SK-N-SH treated with all-trans-retinoic acid at 6 μM for 48 hours (cell line): ENCODE data around the gene PRMT3.

Source experiments
- ATAC-seq: fragments of 200-7000 bp; cut with Tn5 transposase; 3 replicates; pipeline ENCODE4 v1.9.1; 2020; ENCODE audit warnings: mild to moderate bottlenecking, moderate library complexity
- ARNTL ChIP-seq: fragments of 450-650 bp; formaldehyde crosslinking; IDR thresholded peaks from 2 replicates; pipeline ENCODE4 v1.5.0; 2020; ENCODE audit warnings: low read depth, mild to moderate bottlenecking, moderate library complexity, borderline replicate concordance
- BACH2 ChIP-seq: fragments of 250-450 bp; sonication (Bioruptor Pico); IDR thresholded peaks from 2 replicates; pipeline ENCODE4 v1.9.0; 2021; ENCODE audit warnings: mild to moderate bottlenecking, borderline replicate concordance
- CSDC2 ChIP-seq: fragments of 250-450 bp; sonication (Bioruptor Pico); IDR thresholded peaks from 2 replicates; pipeline ENCODE4 v1.5.0; 2020; ENCODE audit warnings: mild to moderate bottlenecking, moderate library complexity
- ESRRG ChIP-seq: fragments of 250-450 bp; sonication (Bioruptor Pico); IDR thresholded peaks from 2 replicates; pipeline ENCODE4 v1.6.1; 2021; ENCODE audit warnings: mild to moderate bottlenecking
- GLIS3 ChIP-seq: fragments of 250-450 bp; sonication (Bioruptor Pico); IDR thresholded peaks from 2 replicates; pipeline ENCODE4 v1.5.0; 2020; ENCODE audit warnings: mild to moderate bottlenecking, moderate library complexity
- ISL1 ChIP-seq: fragments of 250-450 bp; sonication (Bioruptor Pico); IDR thresholded peaks from 2 replicates; pipeline ENCODE4 v2.1.2; 2022; ENCODE audit warnings: mild to moderate bottlenecking, moderate library complexity
- OSR1 ChIP-seq: fragments of 250-450 bp; sonication (Bioruptor Pico); IDR thresholded peaks from 2 replicates; pipeline ENCODE4 v1.8.0; 2022; ENCODE audit warnings: moderate library complexity, mild to moderate bottlenecking, inconsistent platforms
- PPARA ChIP-seq: fragments of 250-450 bp; sonication (Bioruptor Pico); IDR thresholded peaks from 2 replicates; pipeline ENCODE4 v1.5.0; 2020; ENCODE audit warnings: mild to moderate bottlenecking, borderline replicate concordance
- RARB ChIP-seq: fragments of 250-450 bp; sonication (Bioruptor Pico); IDR thresholded peaks from 2 replicates; pipeline ENCODE4 v1.8.0; 2021; ENCODE audit warnings: mild to moderate bottlenecking, moderate library complexity
- SNAI2 ChIP-seq: fragments of 250-450 bp; sonication (Bioruptor Pico); IDR thresholded peaks from 2 replicates; pipeline ENCODE4 v1.5.0; 2020; ENCODE audit warnings: mild to moderate bottlenecking, moderate library complexity
- TCF4 ChIP-seq: fragments of 250-450 bp; sonication (Bioruptor Pico); IDR thresholded peaks from 2 replicates; pipeline ENCODE4 v1.8.0; 2021; ENCODE audit warnings: mild to moderate bottlenecking, moderate library complexity, borderline replicate concordance
- TOX ChIP-seq: fragments of 250-450 bp; sonication (Bioruptor Pico); IDR thresholded peaks from 2 replicates; pipeline ENCODE4 v1.8.0; 2021; ENCODE audit warnings: mild to moderate bottlenecking, moderate library complexity, borderline replicate concordance
- ZC3H10 ChIP-seq: fragments of 250-450 bp; sonication (Bioruptor Pico); IDR thresholded peaks from 2 replicates; pipeline ENCODE4 v1.5.1; 2021; ENCODE audit warnings: mild to moderate bottlenecking, moderate library complexity
- ZFP3 ChIP-seq: fragments of 250-450 bp; sonication (Bioruptor Pico); IDR thresholded peaks from 2 replicates; pipeline ENCODE4 v1.5.0; 2020; ENCODE audit warnings: mild to moderate bottlenecking, moderate library complexity
- ZFP30 ChIP-seq: fragments of 450-650 bp; formaldehyde crosslinking; IDR thresholded peaks from 2 replicates; pipeline ENCODE4 v1.5.0; 2022; ENCODE audit warnings: mild to moderate bottlenecking, moderate library complexity
- ZNF565 ChIP-seq: fragments of 450-650 bp; formaldehyde crosslinking; conservative IDR thresholded peaks from 2 replicates; pipeline ENCODE4 v1.5.0; 2020; ENCODE audit warnings: low read depth, mild to moderate bottlenecking, moderate library complexity
- ZNF70 ChIP-seq: fragments of 450-650 bp; formaldehyde crosslinking; IDR thresholded peaks from 2 replicates; pipeline ENCODE4 v1.5.0; 2020; ENCODE audit warnings: mild to moderate bottlenecking, moderate library complexity
- ZNF8 ChIP-seq: fragments of 450-650 bp; formaldehyde crosslinking; IDR thresholded peaks from 2 replicates; pipeline ENCODE4 v1.5.0; 2020; ENCODE audit warnings: mild to moderate bottlenecking, moderate library complexity
- TF ChIP-seq, protein P1 (sequence below): fragments of 250-450 bp; sonication (Bioruptor Pico); IDR thresholded peaks from 2 replicates; pipeline ENCODE4 v1.8.0; 2020; ENCODE audit warnings: mild to moderate bottlenecking, moderate library complexity, borderline replicate concordance
- TF ChIP-seq, protein P2 (sequence below): fragments of 250-450 bp; sonication (Bioruptor Pico); IDR thresholded peaks from 2 replicates; pipeline ENCODE4 v1.5.1; 2021; ENCODE audit warnings: mild to moderate bottlenecking, moderate library complexity
- TF ChIP-seq, protein P3 (sequence below): fragments of 250-450 bp; sonication (Bioruptor Pico); IDR thresholded peaks from 2 replicates; pipeline ENCODE4 v1.8.0; 2021; ENCODE audit warnings: low read depth, mild to moderate bottlenecking, moderate library complexity, borderline replicate concordance
- TF ChIP-seq, protein P4 (sequence below): fragments of 250-450 bp; sonication (Bioruptor Pico); IDR thresholded peaks from 2 replicates; pipeline ENCODE4 v1.5.0; 2020; ENCODE audit warnings: mild to moderate bottlenecking, moderate library complexity
- TF ChIP-seq, protein P5 (sequence below): fragments of 250-450 bp; sonication (Bioruptor Pico); IDR thresholded peaks from 2 replicates; pipeline ENCODE4 v1.5.1; 2020; ENCODE audit warnings: low read depth, mild to moderate bottlenecking, moderate library complexity

The PRMT3 gene

DNA sequence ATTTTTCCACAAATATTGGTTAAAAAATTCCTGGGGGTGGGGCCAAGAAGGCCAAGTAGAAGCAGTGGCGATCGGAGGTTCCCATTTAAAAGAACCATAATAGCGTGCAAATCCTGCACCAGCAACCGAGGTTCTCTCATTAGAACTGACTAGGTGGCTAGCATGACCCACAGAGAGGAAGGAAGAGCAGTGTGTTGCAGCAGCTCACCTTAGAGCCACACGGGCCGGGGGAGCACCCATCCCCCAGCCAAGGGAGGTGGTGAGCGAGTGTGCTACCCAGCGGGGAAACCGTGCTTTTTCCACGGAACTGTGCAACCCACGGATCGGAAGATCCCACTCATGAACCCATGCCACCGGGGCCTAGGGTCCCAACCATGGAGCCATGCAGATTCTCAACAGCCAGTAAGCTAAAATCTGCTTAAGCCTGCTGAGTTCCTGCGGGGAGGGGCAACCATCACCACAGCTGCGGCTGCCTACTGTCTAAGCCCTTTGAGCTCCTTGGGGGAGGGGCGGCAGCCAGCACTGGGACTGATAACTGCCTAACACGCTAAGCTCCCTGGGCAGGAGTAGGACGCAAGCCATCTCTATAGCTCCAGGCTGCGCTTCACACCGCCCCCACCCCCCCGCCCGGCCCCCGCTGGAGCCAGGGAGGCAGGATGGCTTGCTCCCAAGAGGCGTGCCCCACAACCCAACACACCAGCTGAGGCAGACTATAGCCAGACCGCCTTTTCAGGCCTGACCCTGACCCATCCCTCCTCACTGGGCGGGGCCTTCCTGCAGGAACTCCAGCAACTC, 45.0 kb upstream of the PRMT3 start:
- TF ChIP-seq, protein P1, sequence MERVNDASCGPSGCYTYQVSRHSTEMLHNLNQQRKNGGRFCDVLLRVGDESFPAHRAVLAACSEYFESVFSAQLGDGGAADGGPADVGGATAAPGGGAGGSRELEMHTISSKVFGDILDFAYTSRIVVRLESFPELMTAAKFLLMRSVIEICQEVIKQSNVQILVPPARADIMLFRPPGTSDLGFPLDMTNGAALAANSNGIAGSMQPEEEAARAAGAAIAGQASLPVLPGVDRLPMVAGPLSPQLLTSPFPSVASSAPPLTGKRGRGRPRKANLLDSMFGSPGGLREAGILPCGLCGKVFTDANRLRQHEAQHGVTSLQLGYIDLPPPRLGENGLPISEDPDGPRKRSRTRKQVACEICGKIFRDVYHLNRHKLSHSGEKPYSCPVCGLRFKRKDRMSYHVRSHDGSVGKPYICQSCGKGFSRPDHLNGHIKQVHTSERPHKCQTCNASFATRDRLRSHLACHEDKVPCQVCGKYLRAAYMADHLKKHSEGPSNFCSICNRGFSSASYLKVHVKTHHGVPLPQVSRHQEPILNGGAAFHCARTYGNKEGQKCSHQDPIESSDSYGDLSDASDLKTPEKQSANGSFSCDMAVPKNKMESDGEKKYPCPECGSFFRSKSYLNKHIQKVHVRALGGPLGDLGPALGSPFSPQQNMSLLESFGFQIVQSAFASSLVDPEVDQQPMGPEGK (CRISPR knock-in tag), result no peak
- no peak for TF ChIP-seq SNAI2
- no peak for TF ChIP-seq ZFP3 (CRISPR knock-in tag)
- TF ChIP-seq PPARA (CRISPR knock-in tag), result no peak
- no peak for TF ChIP-seq OSR1 (CRISPR knock-in tag)
- TF ChIP-seq, protein P2, sequence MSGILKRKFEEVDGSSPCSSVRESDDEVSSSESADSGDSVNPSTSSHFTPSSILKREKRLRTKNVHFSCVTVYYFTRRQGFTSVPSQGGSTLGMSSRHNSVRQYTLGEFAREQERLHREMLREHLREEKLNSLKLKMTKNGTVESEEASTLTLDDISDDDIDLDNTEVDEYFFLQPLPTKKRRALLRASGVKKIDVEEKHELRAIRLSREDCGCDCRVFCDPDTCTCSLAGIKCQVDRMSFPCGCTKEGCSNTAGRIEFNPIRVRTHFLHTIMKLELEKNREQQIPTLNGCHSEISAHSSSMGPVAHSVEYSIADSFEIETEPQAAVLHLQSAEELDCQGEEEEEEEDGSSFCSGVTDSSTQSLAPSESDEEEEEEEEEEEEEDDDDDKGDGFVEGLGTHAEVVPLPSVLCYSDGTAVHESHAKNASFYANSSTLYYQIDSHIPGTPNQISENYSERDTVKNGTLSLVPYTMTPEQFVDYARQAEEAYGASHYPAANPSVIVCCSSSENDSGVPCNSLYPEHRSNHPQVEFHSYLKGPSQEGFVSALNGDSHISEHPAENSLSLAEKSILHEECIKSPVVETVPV (CRISPR knock-in tag), result no peak
- TF ChIP-seq, protein P3, sequence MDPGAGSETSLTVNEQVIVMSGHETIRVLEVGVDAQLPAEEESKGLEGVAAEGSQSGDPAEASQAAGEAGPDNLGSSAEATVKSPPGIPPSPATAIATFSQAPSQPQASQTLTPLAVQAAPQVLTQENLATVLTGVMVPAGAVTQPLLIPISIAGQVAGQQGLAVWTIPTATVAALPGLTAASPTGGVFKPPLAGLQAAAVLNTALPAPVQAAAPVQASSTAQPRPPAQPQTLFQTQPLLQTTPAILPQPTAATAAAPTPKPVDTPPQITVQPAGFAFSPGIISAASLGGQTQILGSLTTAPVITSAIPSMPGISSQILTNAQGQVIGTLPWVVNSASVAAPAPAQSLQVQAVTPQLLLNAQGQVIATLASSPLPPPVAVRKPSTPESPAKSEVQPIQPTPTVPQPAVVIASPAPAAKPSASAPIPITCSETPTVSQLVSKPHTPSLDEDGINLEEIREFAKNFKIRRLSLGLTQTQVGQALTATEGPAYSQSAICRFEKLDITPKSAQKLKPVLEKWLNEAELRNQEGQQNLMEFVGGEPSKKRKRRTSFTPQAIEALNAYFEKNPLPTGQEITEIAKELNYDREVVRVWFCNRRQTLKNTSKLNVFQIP (CRISPR knock-in tag), result no peak
- no peak for TF ChIP-seq ZFP30 (CRISPR knock-in tag)
- TF ChIP-seq RARB (CRISPR knock-in tag), result no peak
- TF ChIP-seq ZNF70 (CRISPR knock-in tag), result no peak
- no peak for TF ChIP-seq CSDC2
- no peak for TF ChIP-seq ZNF8 (CRISPR knock-in tag)
- TF ChIP-seq ESRRG (CRISPR knock-in tag), result no peak
- no peak for TF ChIP-seq GLIS3 (CRISPR knock-in tag)
- no peak for TF ChIP-seq ZC3H10 (CRISPR knock-in tag)
- ATAC-seq, result no peak

DNA sequence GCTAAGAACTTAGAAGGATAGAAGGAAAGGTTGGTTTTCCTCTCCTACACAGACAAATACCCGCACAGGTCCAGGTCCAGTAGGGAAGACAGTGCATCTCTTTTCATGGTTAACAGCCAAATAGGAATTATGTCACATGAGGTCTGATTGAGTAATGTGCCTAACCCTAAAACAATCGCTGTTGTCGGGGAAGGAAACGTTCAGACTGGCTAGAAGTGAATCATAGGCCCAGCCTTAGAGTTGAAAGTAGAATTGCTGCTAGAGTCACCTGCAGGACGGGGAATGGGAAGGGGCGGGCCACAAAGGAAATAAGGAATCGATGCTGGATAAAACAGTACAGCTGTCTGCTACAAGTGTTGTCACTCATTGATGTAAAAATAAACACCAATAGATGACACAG, 36.4 kb upstream of the PRMT3 start:
- no peak for ATAC-seq
- no peak for TF ChIP-seq OSR1 (CRISPR knock-in tag)
- TF ChIP-seq TCF4 (CRISPR knock-in tag), result no peak
- TF ChIP-seq ZFP30 (CRISPR knock-in tag), result no peak
- TF ChIP-seq ZC3H10 (CRISPR knock-in tag), result no peak
- no peak for TF ChIP-seq GLIS3 (CRISPR knock-in tag)
- TF ChIP-seq TOX (CRISPR knock-in tag), result no peak
- TF ChIP-seq, protein P4, sequence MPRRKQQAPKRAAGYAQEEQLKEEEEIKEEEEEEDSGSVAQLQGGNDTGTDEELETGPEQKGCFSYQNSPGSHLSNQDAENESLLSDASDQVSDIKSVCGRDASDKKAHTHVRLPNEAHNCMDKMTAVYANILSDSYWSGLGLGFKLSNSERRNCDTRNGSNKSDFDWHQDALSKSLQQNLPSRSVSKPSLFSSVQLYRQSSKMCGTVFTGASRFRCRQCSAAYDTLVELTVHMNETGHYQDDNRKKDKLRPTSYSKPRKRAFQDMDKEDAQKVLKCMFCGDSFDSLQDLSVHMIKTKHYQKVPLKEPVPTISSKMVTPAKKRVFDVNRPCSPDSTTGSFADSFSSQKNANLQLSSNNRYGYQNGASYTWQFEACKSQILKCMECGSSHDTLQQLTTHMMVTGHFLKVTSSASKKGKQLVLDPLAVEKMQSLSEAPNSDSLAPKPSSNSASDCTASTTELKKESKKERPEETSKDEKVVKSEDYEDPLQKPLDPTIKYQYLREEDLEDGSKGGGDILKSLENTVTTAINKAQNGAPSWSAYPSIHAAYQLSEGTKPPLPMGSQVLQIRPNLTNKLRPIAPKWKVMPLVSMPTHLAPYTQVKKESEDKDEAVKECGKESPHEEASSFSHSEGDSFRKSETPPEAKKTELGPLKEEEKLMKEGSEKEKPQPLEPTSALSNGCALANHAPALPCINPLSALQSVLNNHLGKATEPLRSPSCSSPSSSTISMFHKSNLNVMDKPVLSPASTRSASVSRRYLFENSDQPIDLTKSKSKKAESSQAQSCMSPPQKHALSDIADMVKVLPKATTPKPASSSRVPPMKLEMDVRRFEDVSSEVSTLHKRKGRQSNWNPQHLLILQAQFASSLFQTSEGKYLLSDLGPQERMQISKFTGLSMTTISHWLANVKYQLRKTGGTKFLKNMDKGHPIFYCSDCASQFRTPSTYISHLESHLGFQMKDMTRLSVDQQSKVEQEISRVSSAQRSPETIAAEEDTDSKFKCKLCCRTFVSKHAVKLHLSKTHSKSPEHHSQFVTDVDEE (CRISPR knock-in tag), result no peak
- no peak for TF ChIP-seq ZNF70 (CRISPR knock-in tag)
- TF ChIP-seq ZNF565 (CRISPR knock-in tag), result no peak
- TF ChIP-seq, protein P5, sequence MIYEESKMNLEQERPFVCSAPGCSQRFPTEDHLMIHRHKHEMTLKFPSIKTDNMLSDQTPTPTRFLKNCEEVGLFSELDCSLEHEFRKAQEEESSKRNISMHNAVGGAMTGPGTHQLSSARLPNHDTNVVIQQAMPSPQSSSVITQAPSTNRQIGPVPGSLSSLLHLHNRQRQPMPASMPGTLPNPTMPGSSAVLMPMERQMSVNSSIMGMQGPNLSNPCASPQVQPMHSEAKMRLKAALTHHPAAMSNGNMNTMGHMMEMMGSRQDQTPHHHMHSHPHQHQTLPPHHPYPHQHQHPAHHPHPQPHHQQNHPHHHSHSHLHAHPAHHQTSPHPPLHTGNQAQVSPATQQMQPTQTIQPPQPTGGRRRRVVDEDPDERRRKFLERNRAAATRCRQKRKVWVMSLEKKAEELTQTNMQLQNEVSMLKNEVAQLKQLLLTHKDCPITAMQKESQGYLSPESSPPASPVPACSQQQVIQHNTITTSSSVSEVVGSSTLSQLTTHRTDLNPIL (CRISPR knock-in tag), result no peak
- TF ChIP-seq RARB (CRISPR knock-in tag), result no peak
- no peak for TF ChIP-seq CSDC2
- no peak for TF ChIP-seq SNAI2
- TF ChIP-seq ISL1 (CRISPR knock-in tag), result no peak
- no peak for TF ChIP-seq BACH2 (CRISPR knock-in tag)
- no peak for TF ChIP-seq ARNTL (CRISPR knock-in tag)
- TF ChIP-seq ZFP3 (CRISPR knock-in tag), result no peak
- TF ChIP-seq ESRRG (CRISPR knock-in tag), result no peak
- TF ChIP-seq PPARA (CRISPR knock-in tag), result no peak
- TF ChIP-seq, protein P2 (CRISPR knock-in tag), result no peak
